Type B pancreatic cell (in vitro differentiated cells): ENCODE results near the gene ROR1. TPM values are rescaled to one million over a fixed set of nuclear protein-coding genes. Genes with fewer than 3 reads are reported as not detected.

Source experiments
- DNase-seq: peaks from one replicate; pipeline ENCODE4 v3.0.0; 2021; ENCODE audit warnings: mixed read lengths; ENCODE audit not compliant: unreplicated experiment; ENCODE audit errors: extremely low spot score
- H3K27ac Mint-ChIP-seq: 2 replicates; pipeline ENCODE4 v1.8.0; 2021; ENCODE audit warnings: mild to moderate bottlenecking, mixed read lengths
- H3K27me3 Mint-ChIP-seq: 2 replicates; pipeline ENCODE4 v1.8.0; 2021; ENCODE audit warnings: mixed read lengths
- H3K36me3 Mint-ChIP-seq: 2 replicates; pipeline ENCODE4 v1.8.0; 2021; ENCODE audit warnings: mixed read lengths
- H3K4me1 Mint-ChIP-seq: one replicate; pipeline ENCODE4 v1.8.0; 2021; ENCODE audit warnings: mixed read lengths; ENCODE audit not compliant: unreplicated experiment
- H3K4me3 Mint-ChIP-seq: 2 replicates; pipeline ENCODE4 v1.8.0; 2021; ENCODE audit warnings: mild to moderate bottlenecking, mixed read lengths
- H3K9me3 Mint-ChIP-seq: 2 replicates; pipeline ENCODE4 v1.8.0; 2021; ENCODE audit warnings: mixed read lengths
- total RNA-seq: library from RNA; stranded (reverse); gene quantifications from 2 replicates; pipeline ENCODE4 v1.2.1, GENCODE V29; 2021; ENCODE audit warnings: low replicate concordance
- TF ChIP-seq, protein P1 (sequence below): fragments of 200-600 bp; sonication (generic); conservative IDR thresholded peaks from 2 replicates; pipeline ENCODE4 v1.5.0; 2021; ENCODE audit warnings: antibody characterized with exemption, mild to moderate bottlenecking

The ROR1 gene
- total RNA-seq, 1 donor from 2014 or later: 32.0 TPM

DNA sequence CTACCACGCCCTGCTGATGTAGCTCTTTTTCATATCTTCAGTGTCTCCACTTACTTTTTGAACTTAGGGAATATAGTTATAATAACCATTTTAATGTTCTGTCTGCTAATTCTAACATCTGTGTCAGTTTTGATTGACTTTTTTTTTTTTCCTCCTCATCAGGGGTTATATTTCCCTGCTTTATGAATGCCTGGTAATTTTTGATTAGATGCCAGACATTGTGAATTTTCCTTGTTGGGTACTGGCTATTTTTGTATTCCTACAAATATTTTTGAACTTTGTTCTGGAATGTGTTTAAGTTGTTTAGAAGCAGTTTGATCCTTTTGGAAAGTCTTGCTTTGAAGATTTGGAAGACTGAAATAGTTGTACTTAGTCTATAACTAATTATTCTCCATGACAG is 82.1 kb downstream of the ROR1 start:
- Mint-ChIP-seq H3K9me3 (peaks cover 12% of the 10 kb centered on the region), H3K4me1 (peaks cover 25% of the 10 kb centered on the region), H3K4me3 (no peak overlapping the region), H3K27me3 (no peaks in the 10 kb centered on the region), H3K27ac (no peak overlapping the region), H3K36me3 (peaks cover 14% of the 10 kb centered on the region)
- TF ChIP-seq, protein P1, sequence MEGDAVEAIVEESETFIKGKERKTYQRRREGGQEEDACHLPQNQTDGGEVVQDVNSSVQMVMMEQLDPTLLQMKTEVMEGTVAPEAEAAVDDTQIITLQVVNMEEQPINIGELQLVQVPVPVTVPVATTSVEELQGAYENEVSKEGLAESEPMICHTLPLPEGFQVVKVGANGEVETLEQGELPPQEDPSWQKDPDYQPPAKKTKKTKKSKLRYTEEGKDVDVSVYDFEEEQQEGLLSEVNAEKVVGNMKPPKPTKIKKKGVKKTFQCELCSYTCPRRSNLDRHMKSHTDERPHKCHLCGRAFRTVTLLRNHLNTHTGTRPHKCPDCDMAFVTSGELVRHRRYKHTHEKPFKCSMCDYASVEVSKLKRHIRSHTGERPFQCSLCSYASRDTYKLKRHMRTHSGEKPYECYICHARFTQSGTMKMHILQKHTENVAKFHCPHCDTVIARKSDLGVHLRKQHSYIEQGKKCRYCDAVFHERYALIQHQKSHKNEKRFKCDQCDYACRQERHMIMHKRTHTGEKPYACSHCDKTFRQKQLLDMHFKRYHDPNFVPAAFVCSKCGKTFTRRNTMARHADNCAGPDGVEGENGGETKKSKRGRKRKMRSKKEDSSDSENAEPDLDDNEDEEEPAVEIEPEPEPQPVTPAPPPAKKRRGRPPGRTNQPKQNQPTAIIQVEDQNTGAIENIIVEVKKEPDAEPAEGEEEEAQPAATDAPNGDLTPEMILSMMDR: no peak
- DNase-seq: no peak

DNA sequence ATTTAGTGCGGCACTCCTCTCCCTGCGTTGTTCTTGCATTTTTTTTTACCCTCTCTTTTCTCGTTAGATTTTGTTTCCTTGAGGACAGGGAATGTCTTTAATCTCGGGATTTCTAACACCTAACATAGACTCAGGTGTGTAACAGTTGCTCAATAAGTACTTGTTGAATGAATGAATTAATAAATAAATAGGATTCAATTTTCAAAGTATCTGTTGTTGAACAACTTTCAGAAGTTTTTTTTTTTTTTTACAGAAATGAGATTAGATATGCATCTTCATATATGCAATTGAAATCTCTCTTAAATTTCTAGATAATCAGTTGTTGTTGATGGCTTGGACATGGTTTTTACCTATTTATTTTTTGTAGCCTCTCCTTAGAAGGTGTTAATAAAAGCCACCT is 83.1 kb downstream of the ROR1 start:
- peaks cover 31% of the 10 kb centered on the region for H3K4me1 Mint-ChIP-seq
- H3K9me3 Mint-ChIP-seq: peaks cover 12% of the 10 kb centered on the region
- DNase-seq: no peak
- H3K4me3 Mint-ChIP-seq: no peak overlapping the region
- TF ChIP-seq, protein P1: no peak
- peaks cover 14% of the 10 kb centered on the region for H3K36me3 Mint-ChIP-seq
- H3K27ac Mint-ChIP-seq: no peak overlapping the region
- H3K27me3 Mint-ChIP-seq: no peaks in the 10 kb centered on the region

DNA sequence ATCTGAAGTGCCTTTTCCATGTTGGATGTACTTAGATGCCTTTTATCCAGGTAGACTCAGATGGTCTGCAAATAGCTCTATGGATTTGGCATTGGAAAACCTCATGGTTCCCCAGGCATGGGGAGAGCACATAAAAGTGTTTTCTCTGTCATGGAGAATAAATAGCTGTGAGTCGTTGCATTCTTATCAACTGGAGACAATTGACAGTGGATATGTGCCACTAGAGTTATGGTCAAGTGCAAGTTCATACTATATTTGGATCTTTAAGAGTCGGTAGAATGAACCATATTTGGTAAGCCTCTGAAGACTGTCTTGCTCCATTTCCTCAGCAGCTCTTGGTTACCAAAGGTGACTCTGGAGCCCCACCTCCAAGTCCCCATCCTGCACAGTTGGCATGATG is 83.7 kb downstream of the ROR1 start:
- Mint-ChIP-seq H3K27me3 (no peaks in the 10 kb centered on the region), H3K27ac (no peak overlapping the region), H3K9me3 (peaks cover 12% of the 10 kb centered on the region), H3K4me3 (no peak overlapping the region), H3K4me1 (peaks cover 29% of the 10 kb centered on the region), H3K36me3 (peaks cover 14% of the 10 kb centered on the region)
- TF ChIP-seq, protein P1: no peak
- DNase-seq: no peak

DNA sequence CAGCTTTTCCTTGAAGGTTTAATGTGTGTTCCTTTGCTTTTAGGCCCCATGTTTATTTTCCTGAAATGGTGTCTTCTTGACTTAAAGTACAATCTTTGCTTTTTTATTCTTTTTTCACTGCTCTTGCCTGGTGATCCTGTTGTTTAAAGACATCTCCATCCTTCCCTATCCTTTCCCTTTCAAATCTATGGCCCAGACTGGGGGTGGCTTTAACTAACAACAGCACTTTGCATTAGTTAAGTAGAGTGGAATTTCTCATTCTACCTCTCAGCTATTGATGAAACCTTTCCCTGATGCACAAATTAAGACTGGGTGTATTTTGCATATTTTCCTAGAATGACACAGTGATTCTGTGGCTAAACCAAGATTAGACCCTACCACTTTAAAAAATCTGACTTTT is 84.3 kb downstream of the ROR1 start:
- Mint-ChIP-seq H3K36me3 (peaks cover 14% of the 10 kb centered on the region), H3K27ac (no peak overlapping the region), H3K4me1 (peaks cover 33% of the 10 kb centered on the region), H3K9me3 (peaks cover 12% of the 10 kb centered on the region), H3K4me3 (no peak overlapping the region), H3K27me3 (no peaks in the 10 kb centered on the region)
- TF ChIP-seq, protein P1: no peak
- DNase-seq: no peak

DNA sequence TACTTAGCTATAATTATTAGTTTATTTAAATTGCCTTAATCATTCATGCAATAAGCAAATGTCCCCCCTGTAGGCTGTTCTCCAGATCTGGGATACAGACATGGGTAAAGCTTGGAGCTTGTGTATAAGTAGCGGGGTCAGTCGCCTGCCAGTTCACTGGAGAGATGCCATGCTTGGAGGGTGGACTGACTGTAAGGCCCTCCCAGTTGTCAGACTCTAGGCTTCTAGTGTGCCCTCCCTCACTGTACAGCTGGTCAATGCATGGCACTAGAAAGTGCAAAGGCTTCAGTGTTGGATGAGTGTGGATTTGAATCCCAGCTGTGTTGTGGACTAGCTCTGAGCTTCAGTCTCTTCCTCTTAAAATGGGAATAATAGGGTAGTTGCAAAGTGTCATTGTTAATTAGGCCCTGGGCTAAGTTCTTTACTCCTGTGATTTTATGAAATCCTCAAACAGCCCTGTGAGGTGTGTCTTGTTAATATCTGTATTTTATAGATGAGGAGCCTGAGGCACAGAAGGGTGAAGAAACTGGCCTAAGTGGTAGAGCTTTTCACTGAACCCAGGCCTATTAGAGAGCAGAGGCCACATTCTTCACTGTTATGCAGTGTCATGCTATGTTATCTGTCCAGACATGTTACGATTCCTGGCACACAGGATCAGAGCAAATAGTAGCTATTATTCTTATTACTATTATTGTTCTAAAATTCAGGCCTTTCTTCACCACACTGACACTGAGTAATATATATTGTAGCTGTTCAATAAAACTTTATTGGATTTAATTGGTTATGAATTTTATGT is 85.9 kb downstream of the ROR1 start:
- H3K36me3 Mint-ChIP-seq: peaks cover 14% of the 10 kb centered on the region
- H3K27me3 Mint-ChIP-seq: no peaks in the 10 kb centered on the region
- H3K4me3 Mint-ChIP-seq: no peak overlapping the region
- DNase-seq: no peak
- peaks cover 12% of the 10 kb centered on the region for H3K9me3 Mint-ChIP-seq
- H3K27ac Mint-ChIP-seq: no peak overlapping the region
- H3K4me1 Mint-ChIP-seq: peaks cover 44% of the 10 kb centered on the region
- TF ChIP-seq, protein P1: no peak
